Sigmoid colon (tissue), 7 donors: ENCODE results near the gene IGFBP2. TPM values are rescaled to one million over a fixed set of nuclear protein-coding genes. Genes with fewer than 3 reads are reported as not detected.

Source experiments
- DNase-seq: peaks from one replicate; pipeline ENCODE4 v3.0.0-alpha.2; 2019
- H3K27ac ChIP-seq, 4 donors: fragments of 200-600 bp; sonication (generic); one replicate each; pipeline ENCODE4 v1.5.1; 2016 to 2019; ENCODE audit warnings: mild to moderate bottlenecking in 1 of 4
- H3K27me3 ChIP-seq, 3 donors: fragments of 200-600 bp; sonication (generic); one replicate each; pipeline ENCODE4 v1.5.1; 2019; ENCODE audit warnings: mild to moderate bottlenecking in 1 of 3
- H3K36me3 ChIP-seq, 4 donors: fragments of 200-600 bp; sonication (generic); one replicate each; pipeline ENCODE4 v1.5.1; 2016 to 2019
- H3K4me1 ChIP-seq, 4 donors: fragments of 200-600 bp; sonication (generic); one replicate each; pipeline ENCODE4 v1.5.1; 2017 to 2019
- H3K4me3 ChIP-seq, 4 donors: fragments of 200-600 bp; sonication (generic); one replicate each; pipeline ENCODE4 v1.5.1; 2017 to 2019; ENCODE audit warnings: mild to moderate bottlenecking in 2 of 4, moderate library complexity in 1 of 4
- H3K9me3 ChIP-seq, 4 donors: fragments of 200-600 bp in 3 of 4; sonication (generic) in 3 of 4; one replicate each; pipeline versions ENCODE4 v1.5.1 to v1.6.1; 2013 to 2019
- EP300 ChIP-seq, 4 donors: sonication (generic); formaldehyde crosslinking; IDR thresholded peaks; one replicate each; pipeline ENCODE4 v1.6.1; 2017; ENCODE audit warnings: antibody characterized with exemption in 4 of 4
- POLR2A ChIP-seq, 2 donors: fragments of 450-650 bp; IDR thresholded peaks; one replicate each; pipeline ENCODE4 v1.6.1; 2016; ENCODE audit warnings: antibody characterized with exemption in 2 of 2, mild to moderate bottlenecking in 2 of 2, moderate library complexity in 2 of 2
- POLR2AphosphoS5 ChIP-seq, 4 donors: sonication (generic); formaldehyde crosslinking; IDR thresholded peaks; one replicate each; pipeline ENCODE4 v1.6.1; 2017; ENCODE audit warnings: antibody characterized with exemption in 4 of 4
- WGBS, 2 donors: extraction: QIAGEN DNeasy Blood & Tissue Kit; methylation state at CpG; one replicate each; pipeline ENCODE4 v1.1.7; 2013; 5-methylcytosine and 5-hydroxymethylcytosine counted together
- intact Hi-C: fragments of 100-400 bp; cut with DNase I; formaldehyde crosslinking; loops from one replicate; pipeline ENCODE4 v1.15.1; 2023
- polyA plus RNA-seq, 3 donors: library from polyadenylated mRNA; stranded (reverse); fragments of 200-250 nt; gene quantifications; one replicate each; pipeline ENCODE4 v1.2.3, GENCODE V29; 2013
- total RNA-seq, 4 donors: library from RNA; depleted of rRNA; stranded (reverse); fragments of >200 nt; gene quantifications; one replicate each; pipeline ENCODE4 v1.1.0, GENCODE V29; 2016
- TF ChIP-seq, protein P1 (sequence below), 4 experiments: fragments of 450-650 bp in 3 of 4; fragments of 200-600 bp in 1 of 4; IDR thresholded peaks; one replicate each; pipeline ENCODE4 v1.5.1; 2016 to 2019; ENCODE audit warnings: antibody characterized with exemption in 4 of 4, mild to moderate bottlenecking in 3 of 4, moderate library complexity in 2 of 4
- donor health status: healthy with polysubstance abuse.
- donor health status: Bipolar disorder and iron deficiency.
- donor health status: healthy.

The IGFBP2 gene
- total and polyA plus RNA-seq, 7 donors, result 6.3 to 45.7 (median 30.8) TPM

DNA sequence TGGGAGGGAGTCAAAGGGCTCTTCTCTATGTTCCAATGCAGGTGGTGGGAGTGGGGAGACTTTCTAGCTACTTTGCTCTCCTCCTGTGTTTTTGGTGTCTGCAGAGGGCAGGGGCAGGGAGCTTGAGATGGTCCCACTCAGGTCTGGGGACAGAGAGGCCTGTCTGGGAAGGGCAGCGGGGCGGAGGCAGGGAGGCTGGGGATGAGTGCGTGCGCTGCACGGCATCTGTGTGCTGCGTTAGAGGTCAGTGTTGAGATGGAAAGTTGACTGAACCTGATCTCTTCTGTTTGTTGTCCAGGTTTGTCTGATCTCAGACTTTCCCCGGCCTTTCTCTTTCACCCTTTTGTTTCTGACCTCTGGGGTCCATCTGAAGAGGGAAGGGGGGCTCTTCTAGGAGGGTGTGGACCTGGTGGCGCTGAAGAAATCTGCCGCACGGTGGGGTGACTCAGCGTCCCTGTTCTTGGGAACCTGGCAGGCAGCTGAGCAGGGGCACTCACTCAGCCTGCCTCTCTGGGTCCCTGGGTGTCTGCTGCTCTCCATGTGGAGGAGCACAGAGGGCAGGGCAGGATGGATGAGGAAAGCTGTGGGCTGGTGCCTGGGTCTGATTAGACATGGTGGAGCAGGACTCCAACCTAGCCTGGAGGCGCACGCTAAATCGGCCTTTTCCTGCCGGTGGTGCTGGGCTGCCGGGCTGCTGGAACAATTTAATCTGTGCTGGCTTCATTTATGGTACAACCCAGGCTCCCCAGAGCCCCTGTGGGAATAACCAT, 24.1 kb downstream of the IGFBP2 start:
- Histone ChIP-seq H3K4me3 (no peak overlapping the region), H3K36me3 (no peaks in the 10 kb centered on the region), H3K9me3 (no peaks in the 10 kb centered on the region), H3K27ac (peak overlapping the region in 1 of 4 donors; percentile 11), H3K27me3 (no peaks in the 10 kb centered on the region), H3K4me1 (no peaks in the 10 kb centered on the region)
- 93 to 95% methylated on average over 16 of the region's 16 CpGs for WGBS, 2 donors
- no peak for DNase-seq
- TF ChIP-seq POLR2A (IDR thresholded peaks at IDR 0.05), result no peak
- TF ChIP-seq, protein P1, sequence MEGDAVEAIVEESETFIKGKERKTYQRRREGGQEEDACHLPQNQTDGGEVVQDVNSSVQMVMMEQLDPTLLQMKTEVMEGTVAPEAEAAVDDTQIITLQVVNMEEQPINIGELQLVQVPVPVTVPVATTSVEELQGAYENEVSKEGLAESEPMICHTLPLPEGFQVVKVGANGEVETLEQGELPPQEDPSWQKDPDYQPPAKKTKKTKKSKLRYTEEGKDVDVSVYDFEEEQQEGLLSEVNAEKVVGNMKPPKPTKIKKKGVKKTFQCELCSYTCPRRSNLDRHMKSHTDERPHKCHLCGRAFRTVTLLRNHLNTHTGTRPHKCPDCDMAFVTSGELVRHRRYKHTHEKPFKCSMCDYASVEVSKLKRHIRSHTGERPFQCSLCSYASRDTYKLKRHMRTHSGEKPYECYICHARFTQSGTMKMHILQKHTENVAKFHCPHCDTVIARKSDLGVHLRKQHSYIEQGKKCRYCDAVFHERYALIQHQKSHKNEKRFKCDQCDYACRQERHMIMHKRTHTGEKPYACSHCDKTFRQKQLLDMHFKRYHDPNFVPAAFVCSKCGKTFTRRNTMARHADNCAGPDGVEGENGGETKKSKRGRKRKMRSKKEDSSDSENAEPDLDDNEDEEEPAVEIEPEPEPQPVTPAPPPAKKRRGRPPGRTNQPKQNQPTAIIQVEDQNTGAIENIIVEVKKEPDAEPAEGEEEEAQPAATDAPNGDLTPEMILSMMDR (IDR thresholded peaks at IDR 0.05), result no peak
- TF ChIP-seq POLR2AphosphoS5 (IDR thresholded peaks at IDR 0.05), result no peak
- no peak for TF ChIP-seq EP300 (IDR thresholded peaks at IDR 0.05)
- intact Hi-C loops, result no loop called here

DNA sequence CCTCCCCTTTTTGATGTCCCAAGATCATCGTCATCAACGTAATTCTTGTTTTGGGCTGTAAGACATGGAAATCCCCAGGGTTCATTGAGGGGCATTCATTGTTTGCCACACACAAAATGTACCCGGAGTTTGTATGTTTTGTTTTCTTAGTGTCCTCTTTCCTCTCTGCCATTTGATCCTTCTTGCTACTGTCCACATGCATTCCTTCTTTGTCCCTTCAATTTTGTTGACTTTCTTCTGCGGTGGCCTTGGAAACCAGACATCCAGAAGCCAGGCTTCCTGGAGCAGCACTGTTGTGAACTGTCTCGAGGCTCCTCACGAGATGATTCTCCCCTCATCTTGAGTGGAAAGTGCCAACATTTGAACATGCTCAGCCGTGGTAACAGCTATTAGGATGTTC, 24.8 kb downstream of the IGFBP2 start:
- TF ChIP-seq EP300 (IDR thresholded peaks at IDR 0.05) (no peak), POLR2AphosphoS5 (IDR thresholded peaks at IDR 0.05) (no peak), POLR2A (IDR thresholded peaks at IDR 0.05) (no peak)
- TF ChIP-seq, protein P1 (IDR thresholded peaks at IDR 0.05), result no peak
- H3K4me1 ChIP-seq, result no peaks in the 10 kb centered on the region
- no peaks in the 10 kb centered on the region for H3K27me3 ChIP-seq
- H3K36me3 ChIP-seq, result no peaks in the 10 kb centered on the region
- intact Hi-C loops, result no loop called here
- no peaks in the 10 kb centered on the region for H3K9me3 ChIP-seq
- 82 to 86% methylated on average over 7 of the region's 7 CpGs for WGBS, 2 donors
- DNase-seq, result no peak
- H3K4me3 ChIP-seq, result no peak overlapping the region
- peak overlapping the region in 1 of 4 donors; percentile 16 for H3K27ac ChIP-seq

DNA sequence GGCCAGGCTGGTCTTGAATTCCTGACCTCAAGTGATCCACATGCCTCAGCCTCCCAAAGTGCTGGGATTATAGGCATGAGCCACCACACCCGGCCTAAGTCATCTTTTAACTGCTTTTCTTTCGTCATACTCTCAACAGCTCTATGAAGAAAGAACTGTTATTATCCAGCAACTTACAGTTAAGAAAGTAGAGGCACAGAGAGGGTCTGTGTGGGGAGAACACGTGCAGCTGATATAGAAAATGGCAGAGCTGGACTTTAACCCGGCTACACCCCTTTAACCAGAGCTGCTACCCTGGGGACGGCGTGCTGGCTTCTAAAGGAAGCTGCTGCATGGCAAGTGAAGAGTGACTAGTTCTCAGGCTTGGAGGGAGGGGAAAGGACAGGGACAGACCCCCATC, 25.5 kb downstream of the IGFBP2 start:
- intact Hi-C loops, result no loop called here
- no peak overlapping the region for H3K4me3 ChIP-seq
- DNase-seq, result no peak
- H3K27ac ChIP-seq, result no peak overlapping the region
- TF ChIP-seq POLR2A (IDR thresholded peaks at IDR 0.05) (no peak), EP300 (IDR thresholded peaks at IDR 0.05) (no peak), POLR2AphosphoS5 (IDR thresholded peaks at IDR 0.05) (no peak)
- TF ChIP-seq, protein P1 (IDR thresholded peaks at IDR 0.05), result no peak
- no peaks in the 10 kb centered on the region for H3K9me3 ChIP-seq
- no peaks in the 10 kb centered on the region for H3K36me3 ChIP-seq
- WGBS, 2 donors, result 36 to 77% methylated on average over 6 of the region's 6 CpGs
- no peaks in the 10 kb centered on the region for H3K4me1 ChIP-seq
- H3K27me3 ChIP-seq, result no peaks in the 10 kb centered on the region

GRCh38 chr2:216659276-216659675, 26.1 kb downstream of the IGFBP2 start:
- Histone ChIP-seq H3K27ac (peak overlapping the region in 1 of 4 donors; percentile 2), H3K27me3 (no peaks in the 10 kb centered on the region), H3K36me3 (no peaks in the 10 kb centered on the region), H3K4me3 (no peak overlapping the region), H3K9me3 (no peaks in the 10 kb centered on the region), H3K4me1 (no peaks in the 10 kb centered on the region)
- no peak for TF ChIP-seq POLR2A (IDR thresholded peaks at IDR 0.05)
- TF ChIP-seq, protein P1 (IDR thresholded peaks at IDR 0.05), result no peak
- no peak for TF ChIP-seq EP300 (IDR thresholded peaks at IDR 0.05)
- no peak for TF ChIP-seq POLR2AphosphoS5 (IDR thresholded peaks at IDR 0.05)
- intact Hi-C loops, result no loop called here
- DNase-seq, result no peak
- WGBS, 2 donors, result 89 to 91% methylated on average over 6 of the region's 6 CpGs
